ENCODE data around the gene KIAA0825.

Gene KIAA0825

DNA sequence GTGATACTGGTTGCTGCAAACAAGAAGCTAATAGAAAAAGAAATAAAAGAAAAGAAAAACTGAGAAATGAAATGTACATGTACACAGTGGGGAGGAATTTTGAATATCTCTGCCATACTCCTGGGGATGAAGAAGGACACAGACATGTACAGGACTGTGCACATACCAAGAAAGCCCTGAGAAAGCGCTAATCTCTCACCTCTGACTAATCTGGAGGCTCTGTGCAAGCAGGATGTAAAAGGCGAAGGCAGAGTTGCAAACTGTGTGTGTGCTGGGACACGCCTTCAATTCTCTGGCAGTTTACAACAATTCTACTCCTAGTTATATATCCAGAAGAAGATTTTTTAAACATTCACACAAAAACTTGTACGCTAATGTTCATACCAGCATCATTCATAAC lies 211.4 kb downstream of the KIAA0825 start:
- H3K4me3 ChIP-seq (ENCODE audit: low read depth, low read length), result no peak overlapping the region
- DNase-seq (ENCODE audit: low read depth), result no peak
- TF ChIP-seq MYC (IDR thresholded peaks at IDR 0.05; ENCODE audit: low read depth, low read length) (no peak), MAX (IDR thresholded peaks at IDR 0.05; ENCODE audit: low read depth, low read length) (no peak), POLR2A (IDR thresholded peaks at IDR 0.05; ENCODE audit: extremely low read depth, insufficient read length) (no peak)
- TF ChIP-seq, protein P1, sequence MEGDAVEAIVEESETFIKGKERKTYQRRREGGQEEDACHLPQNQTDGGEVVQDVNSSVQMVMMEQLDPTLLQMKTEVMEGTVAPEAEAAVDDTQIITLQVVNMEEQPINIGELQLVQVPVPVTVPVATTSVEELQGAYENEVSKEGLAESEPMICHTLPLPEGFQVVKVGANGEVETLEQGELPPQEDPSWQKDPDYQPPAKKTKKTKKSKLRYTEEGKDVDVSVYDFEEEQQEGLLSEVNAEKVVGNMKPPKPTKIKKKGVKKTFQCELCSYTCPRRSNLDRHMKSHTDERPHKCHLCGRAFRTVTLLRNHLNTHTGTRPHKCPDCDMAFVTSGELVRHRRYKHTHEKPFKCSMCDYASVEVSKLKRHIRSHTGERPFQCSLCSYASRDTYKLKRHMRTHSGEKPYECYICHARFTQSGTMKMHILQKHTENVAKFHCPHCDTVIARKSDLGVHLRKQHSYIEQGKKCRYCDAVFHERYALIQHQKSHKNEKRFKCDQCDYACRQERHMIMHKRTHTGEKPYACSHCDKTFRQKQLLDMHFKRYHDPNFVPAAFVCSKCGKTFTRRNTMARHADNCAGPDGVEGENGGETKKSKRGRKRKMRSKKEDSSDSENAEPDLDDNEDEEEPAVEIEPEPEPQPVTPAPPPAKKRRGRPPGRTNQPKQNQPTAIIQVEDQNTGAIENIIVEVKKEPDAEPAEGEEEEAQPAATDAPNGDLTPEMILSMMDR (IDR thresholded peaks at IDR 0.05; ENCODE audit: low read depth, low read length), result no peak

DNA sequence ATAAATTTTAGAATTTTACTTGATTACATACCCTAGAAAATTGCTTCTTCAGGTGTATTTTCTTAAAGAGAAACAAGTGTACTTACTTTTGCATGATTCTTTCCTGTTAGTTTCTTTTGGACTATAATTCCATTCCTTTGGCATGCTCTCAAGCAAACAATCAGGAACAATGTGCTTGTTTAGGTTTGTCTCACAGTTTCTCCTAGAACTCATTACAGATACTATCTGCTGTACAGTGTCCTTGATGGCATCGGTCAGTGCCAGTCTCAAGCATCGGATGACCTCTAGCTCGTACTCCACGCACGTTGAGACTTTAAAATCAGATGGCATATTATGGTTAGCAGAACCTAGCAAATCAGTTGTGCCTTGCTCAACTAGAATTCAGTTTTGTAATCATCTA lies 214.9 kb downstream of the KIAA0825 start:
- no peak for DNase-seq (ENCODE audit: low read depth)
- no peak overlapping the region for H3K4me3 ChIP-seq (ENCODE audit: low read depth, low read length)
- no peak for TF ChIP-seq MYC (IDR thresholded peaks at IDR 0.05; ENCODE audit: low read depth, low read length)
- no peak for TF ChIP-seq MAX (IDR thresholded peaks at IDR 0.05; ENCODE audit: low read depth, low read length)
- TF ChIP-seq, protein P1 (IDR thresholded peaks at IDR 0.05; ENCODE audit: low read depth, low read length), result no peak
- TF ChIP-seq POLR2A (IDR thresholded peaks at IDR 0.05; ENCODE audit: extremely low read depth, insufficient read length), result no peak

GRCh38 chr5:94402096-94402495 lies 216.3 kb downstream of the KIAA0825 start:
- no peak for DNase-seq (ENCODE audit: low read depth)
- TF ChIP-seq MAX (IDR thresholded peaks at IDR 0.05; ENCODE audit: low read depth, low read length) (no peak), MYC (IDR thresholded peaks at IDR 0.05; ENCODE audit: low read depth, low read length) (no peak), POLR2A (IDR thresholded peaks at IDR 0.05; ENCODE audit: extremely low read depth, insufficient read length) (no peak)
- TF ChIP-seq, protein P1 (IDR thresholded peaks at IDR 0.05; ENCODE audit: low read depth, low read length), result no peak
- H3K4me3 ChIP-seq (ENCODE audit: low read depth, low read length), result no peak overlapping the region

- TF ChIP-seq, protein P1 (IDR thresholded peaks at IDR 0.05; ENCODE audit: low read depth, low read length), result peak; percentile 2
- no peak for TF ChIP-seq MYC (IDR thresholded peaks at IDR 0.05; ENCODE audit: low read depth, low read length)
- peak; percentile 27 for DNase-seq (ENCODE audit: low read depth)
- no peak overlapping the region for H3K4me3 ChIP-seq (ENCODE audit: low read depth, low read length)
These were observed 220.9 kb downstream of the KIAA0825 start for GRCh38 chr5:94397508-94397907.

- no peak overlapping the region for H3K4me3 ChIP-seq (ENCODE audit: low read depth, low read length)
- TF ChIP-seq POLR2A (IDR thresholded peaks at IDR 0.05; ENCODE audit: extremely low read depth, insufficient read length), result no peak
- TF ChIP-seq, protein P1 (IDR thresholded peaks at IDR 0.05; ENCODE audit: low read depth, low read length), result no peak
- no peak for TF ChIP-seq MAX (IDR thresholded peaks at IDR 0.05; ENCODE audit: low read depth, low read length)
- no peak for TF ChIP-seq MYC (IDR thresholded peaks at IDR 0.05; ENCODE audit: low read depth, low read length)
- DNase-seq (ENCODE audit: low read depth), result no peak
These were observed 221.7 kb downstream of the KIAA0825 start for GRCh38 chr5:94396687-94397086.

- no peak overlapping the region for H3K4me3 ChIP-seq (ENCODE audit: low read depth, low read length)
- no peak for DNase-seq (ENCODE audit: low read depth)
- TF ChIP-seq, protein P1 (IDR thresholded peaks at IDR 0.05; ENCODE audit: low read depth, low read length), result no peak
- TF ChIP-seq POLR2A (IDR thresholded peaks at IDR 0.05; ENCODE audit: extremely low read depth, insufficient read length) (no peak), MAX (IDR thresholded peaks at IDR 0.05; ENCODE audit: low read depth, low read length) (no peak), MYC (IDR thresholded peaks at IDR 0.05; ENCODE audit: low read depth, low read length) (no peak)
These were observed 222.9 kb downstream of the KIAA0825 start for GRCh38 chr5:94395468-94395867.
